Naive B cell (primary cell): ENCODE measurements around the gene SLC2A8. TPM values are rescaled to one million over a fixed set of nuclear protein-coding genes. Genes with fewer than 3 reads are reported as not detected.

ENCODE experiments used
- ATAC-seq, 2 donors: fragments of 150-1000 bp; cut with Tn5 transposase; 2 replicates each; pipeline ENCODE4 v1.10.0; 2021; ENCODE audit warnings: low read depth in 2 of 2, mild to moderate bottlenecking in 2 of 2, moderate library complexity in 2 of 2
- DNase-seq: peaks from one replicate; pipeline ENCODE4 v3.0.0; 2022
- H3K27ac Mint-ChIP-seq, 6 donors: one replicate each; pipeline ENCODE4 v1.8.0; 2020 to 2022; ENCODE audit warnings: mild to moderate bottlenecking in 6 of 6, mixed read lengths in 6 of 6, moderate library complexity in 5 of 6, inconsistent platforms in 2 of 6
- H3K27me3 Mint-ChIP-seq, 3 donors: one replicate each; pipeline ENCODE4 v1.8.0; 2021 to 2022; ENCODE audit warnings: mixed read lengths in 3 of 3, mild to moderate bottlenecking in 1 of 3
- H3K36me3 Mint-ChIP-seq, 2 donors: one replicate each; pipeline ENCODE4 v1.8.0; 2020 to 2022; ENCODE audit warnings: mixed read lengths in 2 of 2, inconsistent platforms in 1 of 2, mild to moderate bottlenecking in 1 of 2
- H3K4me1 Mint-ChIP-seq, 3 donors: one replicate each; pipeline ENCODE4 v1.8.0; 2020 to 2022; ENCODE audit warnings: mixed read lengths in 3 of 3, inconsistent platforms in 1 of 3, mild to moderate bottlenecking in 1 of 3, moderate library complexity in 1 of 3
- H3K4me3 Mint-ChIP-seq, 8 donors: one replicate each; pipeline ENCODE4 v1.8.0; 2020 to 2022; ENCODE audit warnings: mild to moderate bottlenecking in 8 of 8, mixed read lengths in 8 of 8, moderate library complexity in 8 of 8, inconsistent platforms in 2 of 8
- H3K9me3 Mint-ChIP-seq, 7 donors: one replicate each; pipeline ENCODE4 v1.8.0; 2020 to 2022; ENCODE audit warnings: mixed read lengths in 7 of 7, mild to moderate bottlenecking in 5 of 7, inconsistent platforms in 2 of 7, moderate library complexity in 1 of 7
- polyA plus RNA-seq, 6 donors: library from polyadenylated mRNA; unstranded; fragments of 300-500 nt; fragmentation: Illumina TruSeq; gene quantifications; one replicate each; pipeline ENCODE4 v1.2.3, GENCODE V29; 2021; ENCODE audit warnings: low read depth in 6 of 6

Gene SLC2A8
- polyA plus RNA-seq, 6 donors from 2014 or later, result 6.0 to 14.3 (median 8.5) TPM

DNA sequence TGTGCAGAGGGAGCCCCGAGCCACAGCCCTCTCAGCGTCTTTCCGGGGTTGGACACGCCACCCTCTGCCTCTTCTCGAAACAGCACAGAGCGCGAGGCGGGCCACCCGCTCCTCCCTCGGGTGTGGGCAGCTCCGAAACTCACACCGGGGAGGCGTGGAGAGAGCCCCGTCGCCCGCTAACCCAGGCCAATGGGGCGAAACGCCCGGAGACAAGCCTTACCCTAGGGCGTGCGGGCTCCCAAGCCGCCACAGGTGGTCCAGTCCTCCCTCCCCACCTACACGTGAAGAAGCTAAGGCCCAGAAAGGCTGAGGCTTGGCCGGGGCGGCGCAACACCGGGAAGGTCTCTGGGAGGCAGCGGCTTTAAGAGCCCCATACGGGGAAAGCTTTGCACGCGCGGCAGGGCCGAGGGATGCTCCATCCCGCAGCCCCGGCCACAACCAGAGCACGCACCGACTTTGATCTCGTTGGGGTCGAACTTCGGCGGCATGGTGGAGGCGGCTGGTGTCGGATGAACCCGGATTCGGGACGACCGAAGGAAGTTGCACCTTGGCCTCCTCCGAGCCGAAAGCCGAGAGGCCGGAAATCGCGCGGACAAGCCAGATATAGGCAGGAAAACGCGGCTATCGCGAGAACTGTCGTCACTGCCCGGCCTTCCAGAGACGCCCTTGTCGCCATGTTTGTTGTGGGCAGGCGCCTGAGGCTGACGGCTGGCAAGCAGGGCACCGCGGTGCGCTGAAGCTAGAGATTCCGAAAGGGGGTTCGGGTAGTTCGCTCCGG lies 54.0 kb downstream of the SLC2A8 start, which contains the start of the genes LRSAM1 and RPL12:
TSS of gene LRSAM1 (plus strand) at position 681 of the 778 bp plus-strand sequence. CDS start 3,018 bp downstream, outside the sequence.
TSS of gene RPL12 (minus strand) at position 577 of the 778 bp plus-strand sequence. CDS start at position 488, 89 bp downstream.
- DNase-seq, result peak; percentile 96
- H3K9me3 Mint-ChIP-seq, result no peaks in the 10 kb centered on the region
- peak within 1 kb of the TSS; percentile 95 to 99 (median 98) for H3K27ac Mint-ChIP-seq
- peaks cover 37 to 57% (median 55%) of the 10 kb centered on the region in 3 donors for H3K4me1 Mint-ChIP-seq
- H3K36me3 Mint-ChIP-seq, result peaks cover 8 to 11% of the 10 kb centered on the region in 2 donors
- H3K27me3 Mint-ChIP-seq, result no peaks in the 10 kb centered on the region
- peak; percentile 78 to 80 for ATAC-seq
- H3K4me3 Mint-ChIP-seq, result peak within 1 kb of the TSS; percentile 93 to 99 (median 98)

DNA sequence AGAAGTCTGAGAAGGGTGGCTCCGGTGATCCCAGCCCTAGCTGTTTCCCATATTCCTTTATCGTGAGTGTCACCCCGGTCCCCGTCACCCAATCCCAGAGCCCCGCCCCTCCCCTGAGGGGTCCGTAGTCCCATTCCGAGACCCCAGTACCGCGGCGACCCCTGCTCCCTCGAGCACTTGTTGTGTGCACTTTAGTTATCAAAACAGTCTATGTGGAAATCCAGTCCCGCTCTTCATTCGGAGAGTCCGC lies 54.6 kb downstream of the SLC2A8 start:
- peaks cover 8 to 11% of the 10 kb centered on the region in 2 donors for H3K36me3 Mint-ChIP-seq
- peak overlapping the region; percentile 95 to 99 (median 98) for H3K27ac Mint-ChIP-seq
- H3K4me3 Mint-ChIP-seq, result peak overlapping the region; percentile 93 to 99 (median 98)
- ATAC-seq (no peak), DNase-seq (no peak)
- H3K27me3 Mint-ChIP-seq, result no peaks in the 10 kb centered on the region
- H3K4me1 Mint-ChIP-seq, result peaks cover 37 to 55% (median 53%) of the 10 kb centered on the region in 3 donors
- H3K9me3 Mint-ChIP-seq, result no peaks in the 10 kb centered on the region

DNA sequence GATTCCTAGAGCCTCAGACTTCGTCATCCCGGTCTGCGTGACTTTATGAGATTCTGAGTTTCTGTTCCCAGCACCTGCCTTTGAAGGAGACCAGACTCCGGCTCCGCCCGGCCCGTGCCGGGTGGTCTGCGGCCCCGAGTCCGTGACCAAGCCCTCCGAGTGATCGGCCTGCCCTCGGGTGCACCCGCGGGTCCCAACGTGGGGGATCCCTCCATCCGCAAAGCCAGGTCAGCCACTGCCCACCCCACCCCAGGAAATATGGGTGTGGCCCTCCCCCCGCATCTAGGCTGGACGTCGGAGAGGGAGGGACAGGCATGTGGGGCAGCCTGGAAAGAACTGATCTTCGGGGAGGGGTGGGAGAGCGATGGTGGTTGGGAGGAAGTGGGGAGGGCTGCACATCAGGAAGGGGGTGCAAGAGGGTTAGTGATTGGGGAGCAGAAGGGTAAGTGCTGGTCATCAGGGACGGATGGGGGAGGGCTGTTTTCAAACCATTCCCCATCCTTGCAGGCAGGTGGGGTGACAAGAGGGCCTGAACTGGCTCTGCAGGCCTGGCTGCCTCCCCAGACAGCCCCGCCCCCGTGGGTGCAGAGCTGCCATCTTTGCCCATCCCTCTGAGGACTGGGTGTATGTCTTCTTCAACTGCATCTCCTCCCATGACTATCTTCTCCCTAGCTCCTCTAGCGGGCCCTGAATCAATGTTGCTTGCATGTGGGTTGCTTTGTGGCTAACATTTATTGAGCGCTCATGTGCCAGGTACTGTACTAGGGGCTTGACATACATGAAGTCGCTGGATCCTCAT lies 55.1 kb downstream of the SLC2A8 start:
- Mint-ChIP-seq H3K27me3 (no peaks in the 10 kb centered on the region), H3K4me3 (peak overlapping the region; percentile 93 to 99 (median 98)), H3K4me1 (peaks cover 37 to 55% (median 53%) of the 10 kb centered on the region in 3 donors), H3K9me3 (no peaks in the 10 kb centered on the region), H3K27ac (peak overlapping the region; percentile 95 to 99 (median 98)), H3K36me3 (peaks cover 8 to 11% of the 10 kb centered on the region in 2 donors)
- DNase-seq (no peak), ATAC-seq (peak in 1 of 2 donors; percentile 0)

DNA sequence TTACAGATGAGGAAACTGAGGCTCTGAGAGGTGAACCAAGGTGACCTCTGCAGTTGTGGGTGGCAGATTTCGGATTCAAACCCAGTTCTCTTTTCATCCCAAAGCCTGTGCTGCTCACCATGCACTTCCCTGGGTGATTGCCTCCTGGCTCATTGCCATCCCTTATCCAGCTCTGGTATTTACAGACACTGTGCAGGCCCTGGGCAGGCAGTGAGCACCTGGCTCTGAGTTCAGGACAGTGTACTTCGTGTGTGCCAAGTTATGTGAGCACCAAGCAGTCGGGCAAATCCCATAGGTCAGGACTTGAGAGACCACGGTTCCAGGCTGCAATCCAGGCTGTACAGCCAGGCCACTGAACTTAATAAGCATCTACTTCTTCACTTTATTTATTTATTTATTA lies 55.7 kb downstream of the SLC2A8 start:
- peak overlapping the region; percentile 85 to 99 (median 98) for H3K4me3 Mint-ChIP-seq
- no peaks in the 10 kb centered on the region for H3K9me3 Mint-ChIP-seq
- no peak for DNase-seq
- no peaks in the 10 kb centered on the region for H3K27me3 Mint-ChIP-seq
- H3K36me3 Mint-ChIP-seq, result peaks cover 10 to 11% of the 10 kb centered on the region in 2 donors
- peaks cover 37 to 54% (median 49%) of the 10 kb centered on the region in 3 donors for H3K4me1 Mint-ChIP-seq
- no peak for ATAC-seq
- H3K27ac Mint-ChIP-seq, result peak overlapping the region in 1 of 6 donors; percentile 95

DNA sequence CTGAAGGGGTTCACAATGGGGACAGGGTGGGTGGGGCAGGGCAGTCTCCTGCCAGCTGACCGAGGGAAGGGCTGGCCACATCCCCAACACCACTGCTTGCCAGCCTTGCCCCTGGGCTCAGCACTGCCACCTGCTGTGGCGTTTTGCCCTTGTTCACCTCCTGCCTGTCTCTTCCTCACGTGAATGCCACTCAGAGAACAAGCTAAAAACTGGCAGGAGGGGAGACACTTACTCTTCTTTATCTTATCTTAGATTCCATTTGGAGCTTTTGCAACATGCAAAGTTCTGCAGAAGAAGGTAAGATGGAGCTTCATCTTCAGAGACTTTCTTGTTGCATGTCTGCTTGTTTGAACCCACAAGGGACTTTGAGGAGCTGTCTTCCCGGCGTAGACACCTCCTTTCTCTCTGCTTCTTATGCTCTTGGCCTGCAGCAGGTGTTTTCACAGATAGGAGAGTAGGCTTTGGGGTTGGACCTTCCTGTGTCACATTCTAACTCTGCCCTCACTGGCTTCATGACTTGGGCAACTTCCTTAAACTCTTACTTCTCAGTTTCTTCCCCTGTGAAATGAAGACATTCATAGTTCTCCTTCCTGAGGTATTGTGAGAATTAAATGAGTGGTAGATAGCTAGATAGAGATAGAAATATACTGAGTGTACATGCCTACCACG lies 58.5 kb downstream of the SLC2A8 start:
- Mint-ChIP-seq H3K4me1 (peaks cover 25 to 33% (median 27%) of the 10 kb centered on the region in 3 donors), H3K4me3 (peak overlapping the region in 5 of 8 donors; percentile 26 to 79 (median 56)), H3K36me3 (peaks cover 4 to 7% of the 10 kb centered on the region in 2 donors), H3K9me3 (no peaks in the 10 kb centered on the region), H3K27me3 (no peaks in the 10 kb centered on the region), H3K27ac (peak overlapping the region in 5 of 6 donors; percentile 17 to 88 (median 56))
- no peak for DNase-seq
- no peak for ATAC-seq

DNA sequence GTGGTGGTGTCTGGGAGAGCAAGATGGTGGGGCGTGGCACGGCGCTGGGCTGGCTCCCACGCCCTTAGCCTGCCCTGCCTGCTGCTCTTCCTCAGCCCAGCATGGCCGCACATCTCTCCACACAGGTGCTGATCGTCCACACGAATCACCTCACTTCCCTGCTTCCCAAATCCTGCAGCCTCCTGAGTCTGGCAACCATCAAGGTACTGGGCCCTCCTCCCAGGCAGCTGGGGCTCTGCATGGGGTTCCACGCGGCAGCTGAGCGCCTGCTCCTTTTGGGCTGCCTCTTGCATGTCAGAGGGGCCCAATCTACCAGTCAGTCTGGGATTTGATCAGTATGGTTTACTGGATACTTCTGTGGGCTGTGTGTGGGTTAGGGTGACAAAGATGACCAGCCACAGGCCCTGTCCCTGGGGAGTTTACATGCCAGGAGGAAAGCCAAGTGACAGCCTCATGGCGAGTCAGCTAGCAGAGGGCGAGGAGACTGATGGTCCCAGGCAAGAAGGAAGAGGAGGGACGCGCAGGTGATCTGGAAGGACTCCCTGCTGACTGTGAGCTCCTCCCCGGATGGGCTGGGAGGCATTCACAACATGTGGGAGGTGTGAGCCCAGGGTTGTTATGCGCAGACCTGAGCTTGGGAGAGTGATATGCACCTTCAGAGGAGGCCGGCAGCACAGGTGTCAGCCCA lies 60.4 kb downstream of the SLC2A8 start:
- Mint-ChIP-seq H3K9me3 (no peaks in the 10 kb centered on the region), H3K27me3 (no peaks in the 10 kb centered on the region), H3K36me3 (peaks cover 0 to 17% of the 10 kb centered on the region in 2 donors), H3K4me3 (no peak overlapping the region), H3K27ac (peak overlapping the region in 2 of 6 donors; percentile 29 to 86), H3K4me1 (peaks cover 10 to 20% (median 18%) of the 10 kb centered on the region in 3 donors)
- ATAC-seq, result no peak
- no peak for DNase-seq

Other genes starting within 250 kb of the SLC2A8 start
- gene GARNL3, start 132.4 kb upstream of the SLC2A8 start, polyA plus RNA-seq, result 1 to 10 TPM in 2 of 6 donors, under 1 TPM in 2, not detected in 2; 0.71 to 3.1 (median 1.1) TPM
- 1 to 10 TPM in 5 of 6 donors, not detected in 1; 5.8 to 8.8 (median 6.2) TPM for gene ZNF79, start 27.2 kb downstream of the SLC2A8 start, polyA plus RNA-seq
- gene RPL12, start 54.2 kb downstream of the SLC2A8 start, polyA plus RNA-seq, result 1,000 to 10,000 TPM; 1,582 to 1,976 (median 1,881) TPM
- gene LRSAM1, start 54.3 kb downstream of the SLC2A8 start, polyA plus RNA-seq, result 1 to 10 TPM; 4.9 to 9.2 (median 7.0) TPM
- under 1 TPM in 1 of 6 donors, not detected in 5; 0.31 TPM for gene STXBP1, start 215.1 kb downstream of the SLC2A8 start, polyA plus RNA-seq